GM03348 (cell line): ENCODE measurements around the gene BIN1.

Source experiments
- DNase-seq: peaks from one replicate; pipeline ENCODE4 v3.0.0; 2012; ENCODE audit warnings: low spot score

Gene BIN1

GRCh38 chr2:127103243-127104165 is 3.5 kb downstream of the BIN1 start:
- no peak for DNase-seq

- DNase-seq, result no peak
Observed at GRCh38 chr2:127102521-127103242, 4.3 kb downstream of the BIN1 start.

GRCh38 chr2:127101756-127102477 is 5.0 kb downstream of the BIN1 start:
- DNase-seq, result no peak

GRCh38 chr2:127101048-127101611 is 5.8 kb downstream of the BIN1 start:
- no peak for DNase-seq

GRCh38 chr2:127100251-127101047 is 6.5 kb downstream of the BIN1 start:
- DNase-seq, result peak; percentile 50

GRCh38 chr2:127098711-127099110 is 8.2 kb downstream of the BIN1 start:
- no peak for DNase-seq

GRCh38 chr2:127097841-127098651 is 8.9 kb downstream of the BIN1 start:
- DNase-seq, result no peak

GRCh38 chr2:127097471-127097765 is 9.5 kb downstream of the BIN1 start:
- DNase-seq, result no peak

GRCh38 chr2:127096718-127097470 is 10.1 kb downstream of the BIN1 start:
- DNase-seq, result no peak

- DNase-seq, result no peak
Observed at GRCh38 chr2:127096280-127096679, 10.7 kb downstream of the BIN1 start.

- no peak for DNase-seq
Observed at GRCh38 chr2:127095784-127096183, 11.2 kb downstream of the BIN1 start.

GRCh38 chr2:127095367-127095641 is 11.7 kb downstream of the BIN1 start:
- DNase-seq, result no peak

- DNase-seq, result peak; percentile 74
Observed at GRCh38 chr2:127094509-127095366, 12.2 kb downstream of the BIN1 start.

- DNase-seq, result no peak
Observed at GRCh38 chr2:127093648-127094210, 13.2 kb downstream of the BIN1 start.

GRCh38 chr2:127092901-127093516 is 13.9 kb downstream of the BIN1 start:
- DNase-seq, result no peak

GRCh38 chr2:127092306-127092705 is 14.6 kb downstream of the BIN1 start:
- DNase-seq, result no peak

- DNase-seq, result no peak
Observed at GRCh38 chr2:127091886-127092285, 15.1 kb downstream of the BIN1 start.

GRCh38 chr2:127091148-127091547 is 15.8 kb downstream of the BIN1 start:
- no peak for DNase-seq
